GM23248 (cell line): ENCODE measurements around the gene MYOM3.

Source experiments
- EZH2 ChIP-seq: fragments of 200-600 bp; sonication (generic); IDR thresholded peaks from 2 replicates; pipeline ENCODE4 v1.6.1; 2018; ENCODE audit warnings: antibody characterized with exemption, mild to moderate bottlenecking; ENCODE audit not compliant: insufficient read depth, poor library complexity, severe bottlenecking
- EZH2phosphoT487 ChIP-seq: fragments of 200-600 bp; sonication (generic); IDR thresholded peaks from 2 replicates; pipeline ENCODE4 v1.6.1; 2018; ENCODE audit warnings: antibody characterized with exemption, moderate library complexity, mild to moderate bottlenecking, low read depth; ENCODE audit not compliant: insufficient read depth

GRCh38 chr1:24121406-24121805 lies 9.5 kb upstream of the MYOM3 start:
- no peak for TF ChIP-seq EZH2phosphoT487
- no peak for TF ChIP-seq EZH2
